Mesothelial cell of epicardium (in vitro differentiated cells): ENCODE results near the gene CASP9. TPM values are rescaled to one million over a fixed set of nuclear protein-coding genes. Genes with fewer than 3 reads are reported as not detected.
"Not testable (repeated sequence)": the region's sequence is repeated elsewhere in the genome, so short reads cannot be mapped to it uniquely, and the experiment has no call there.

Source experiments
- DNase-seq, 2 experiments: peaks; one replicate each; pipeline ENCODE4 v3.0.0; 2021; ENCODE audit warnings: low spot score in 2 of 2; ENCODE audit not compliant: unreplicated experiment in 2 of 2
- H3K27ac Mint-ChIP-seq: 2 replicates; pipeline ENCODE4 v1.8.0; 2021; ENCODE audit warnings: mixed read lengths
- H3K27me3 Mint-ChIP-seq: 2 replicates; pipeline ENCODE4 v1.8.0; 2021; ENCODE audit warnings: low read depth, mixed read lengths
- H3K36me3 Mint-ChIP-seq: 2 replicates; pipeline ENCODE4 v1.8.0; 2021; ENCODE audit warnings: mixed read lengths
- H3K4me1 Mint-ChIP-seq: 2 replicates; pipeline ENCODE4 v1.8.0; 2021; ENCODE audit warnings: mixed read lengths
- H3K4me3 Mint-ChIP-seq: 2 replicates; pipeline ENCODE4 v1.8.0; 2021; ENCODE audit warnings: mild to moderate bottlenecking, moderate library complexity, mixed read lengths
- H3K9me3 Mint-ChIP-seq: 2 replicates; pipeline ENCODE4 v1.8.0; 2021; ENCODE audit warnings: mixed read lengths
- total RNA-seq: library from RNA; stranded (reverse); gene quantifications from 3 replicates; pipeline ENCODE4 v1.2.1, GENCODE V29; 2021
- TF ChIP-seq, protein P1 (sequence below): fragments of 200-600 bp; sonication (generic); IDR thresholded peaks from one replicate; pipeline ENCODE4 v1.5.0; 2021; ENCODE audit warnings: antibody characterized with exemption; ENCODE audit not compliant: unreplicated experiment

The CASP9 gene
- total RNA-seq, 1 donor from 2014 or later: 23.0 TPM

DNA sequence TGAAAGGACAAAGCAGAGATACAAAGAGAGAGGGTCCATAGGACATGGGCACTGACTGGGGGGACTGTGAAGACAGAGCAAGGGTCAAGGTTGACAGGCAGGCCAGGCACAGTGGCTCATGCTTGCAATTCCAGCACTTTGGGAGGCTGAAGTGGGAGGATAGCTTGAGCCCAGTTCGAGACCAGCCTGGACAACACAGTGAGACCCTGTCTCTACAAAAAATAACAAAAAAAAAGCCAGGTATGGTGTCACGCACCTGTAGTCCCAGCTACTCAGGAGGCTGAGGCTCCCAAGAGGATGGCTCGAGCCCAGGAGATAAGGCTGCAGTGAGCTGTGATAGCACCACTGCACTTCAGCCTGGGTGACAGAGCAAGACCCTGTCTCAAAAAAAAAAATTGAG lies 4.4 kb downstream of the CASP9 start:
- no peak for DNase-seq
- Mint-ChIP-seq H3K27ac (no peak overlapping the region), H3K27me3 (no peaks in the 10 kb centered on the region), H3K36me3 (peaks cover 19% of the 10 kb centered on the region), H3K4me1 (peaks cover 14% of the 10 kb centered on the region), H3K4me3 (no peak overlapping the region), H3K9me3 (no peaks in the 10 kb centered on the region)
- TF ChIP-seq, protein P1, sequence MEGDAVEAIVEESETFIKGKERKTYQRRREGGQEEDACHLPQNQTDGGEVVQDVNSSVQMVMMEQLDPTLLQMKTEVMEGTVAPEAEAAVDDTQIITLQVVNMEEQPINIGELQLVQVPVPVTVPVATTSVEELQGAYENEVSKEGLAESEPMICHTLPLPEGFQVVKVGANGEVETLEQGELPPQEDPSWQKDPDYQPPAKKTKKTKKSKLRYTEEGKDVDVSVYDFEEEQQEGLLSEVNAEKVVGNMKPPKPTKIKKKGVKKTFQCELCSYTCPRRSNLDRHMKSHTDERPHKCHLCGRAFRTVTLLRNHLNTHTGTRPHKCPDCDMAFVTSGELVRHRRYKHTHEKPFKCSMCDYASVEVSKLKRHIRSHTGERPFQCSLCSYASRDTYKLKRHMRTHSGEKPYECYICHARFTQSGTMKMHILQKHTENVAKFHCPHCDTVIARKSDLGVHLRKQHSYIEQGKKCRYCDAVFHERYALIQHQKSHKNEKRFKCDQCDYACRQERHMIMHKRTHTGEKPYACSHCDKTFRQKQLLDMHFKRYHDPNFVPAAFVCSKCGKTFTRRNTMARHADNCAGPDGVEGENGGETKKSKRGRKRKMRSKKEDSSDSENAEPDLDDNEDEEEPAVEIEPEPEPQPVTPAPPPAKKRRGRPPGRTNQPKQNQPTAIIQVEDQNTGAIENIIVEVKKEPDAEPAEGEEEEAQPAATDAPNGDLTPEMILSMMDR: no peak

- no peaks in the 10 kb centered on the region for H3K4me1 Mint-ChIP-seq
- no peaks in the 10 kb centered on the region for H3K27me3 Mint-ChIP-seq
- no peak overlapping the region for H3K27ac Mint-ChIP-seq
- TF ChIP-seq, protein P1: no peak
- peaks cover 34% of the 10 kb centered on the region for H3K36me3 Mint-ChIP-seq
- DNase-seq: no peak
- no peaks in the 10 kb centered on the region for H3K9me3 Mint-ChIP-seq
- no peak overlapping the region for H3K4me3 Mint-ChIP-seq
Observed at GRCh38 chr1:15515022-15515663, 8.9 kb downstream of the CASP9 start.

DNA sequence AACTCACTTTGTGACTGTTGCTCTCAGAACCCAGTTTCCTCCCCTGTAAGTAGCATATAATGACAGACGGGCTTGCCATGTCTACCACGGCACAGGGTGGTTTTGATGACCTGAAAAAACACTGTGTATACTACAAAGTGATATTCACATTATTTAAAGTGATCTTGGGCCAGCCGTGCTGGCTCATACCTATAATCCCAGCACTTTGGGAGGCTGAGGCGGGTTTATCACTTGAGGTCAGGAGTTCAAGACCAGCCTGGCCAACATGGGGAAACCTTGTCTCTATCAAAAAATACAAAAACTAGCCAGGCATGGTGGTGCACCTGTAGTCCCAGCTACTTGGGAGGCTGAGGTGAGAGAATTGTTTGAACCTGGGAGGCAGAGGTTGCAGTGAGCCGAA lies 9.5 kb downstream of the CASP9 start:
- H3K36me3 Mint-ChIP-seq: peaks cover 34% of the 10 kb centered on the region
- H3K4me3 Mint-ChIP-seq, H3K27me3 Mint-ChIP-seq, H3K4me1 Mint-ChIP-seq, H3K9me3 Mint-ChIP-seq, H3K27ac Mint-ChIP-seq, DNase-seq: not testable (repeated sequence)

DNA sequence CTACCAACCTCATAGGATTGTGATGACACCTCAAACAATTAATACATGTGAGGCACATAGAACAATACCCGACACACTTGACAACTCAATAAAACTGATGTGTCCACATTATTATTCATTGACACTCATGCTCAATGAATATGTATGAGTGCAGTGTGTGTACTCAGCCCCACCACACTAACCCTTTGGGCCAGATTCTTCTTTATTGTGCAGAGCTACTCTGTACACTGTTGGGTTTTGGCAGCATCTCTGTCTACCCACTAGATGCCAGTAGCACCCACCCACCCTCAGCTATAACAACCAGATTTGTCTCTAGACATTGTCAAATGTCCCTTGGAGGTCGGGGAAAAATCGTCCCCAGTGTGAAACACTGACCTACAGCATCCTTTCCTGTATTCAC lies 10.1 kb downstream of the CASP9 start:
- no peak overlapping the region for H3K4me3 Mint-ChIP-seq

GRCh38 chr1:15513192-15513591 lies 10.8 kb downstream of the CASP9 start:
- Mint-ChIP-seq H3K4me3 (no peak overlapping the region), H3K4me1 (no peaks in the 10 kb centered on the region), H3K27ac (no peak overlapping the region), H3K9me3 (no peaks in the 10 kb centered on the region), H3K36me3 (peaks cover 38% of the 10 kb centered on the region), H3K27me3 (no peaks in the 10 kb centered on the region)
- TF ChIP-seq, protein P1: no peak
- no peak for DNase-seq

More for the DNA sequence above, 10.1 kb downstream of the CASP9 start:
- Mint-ChIP-seq H3K4me1 (no peaks in the 10 kb centered on the region), H3K9me3 (no peaks in the 10 kb centered on the region), H3K36me3 (peaks cover 37% of the 10 kb centered on the region), H3K27ac (no peak overlapping the region), H3K27me3 (no peaks in the 10 kb centered on the region)
- DNase-seq: no peak
- TF ChIP-seq, protein P1: no peak

DNA sequence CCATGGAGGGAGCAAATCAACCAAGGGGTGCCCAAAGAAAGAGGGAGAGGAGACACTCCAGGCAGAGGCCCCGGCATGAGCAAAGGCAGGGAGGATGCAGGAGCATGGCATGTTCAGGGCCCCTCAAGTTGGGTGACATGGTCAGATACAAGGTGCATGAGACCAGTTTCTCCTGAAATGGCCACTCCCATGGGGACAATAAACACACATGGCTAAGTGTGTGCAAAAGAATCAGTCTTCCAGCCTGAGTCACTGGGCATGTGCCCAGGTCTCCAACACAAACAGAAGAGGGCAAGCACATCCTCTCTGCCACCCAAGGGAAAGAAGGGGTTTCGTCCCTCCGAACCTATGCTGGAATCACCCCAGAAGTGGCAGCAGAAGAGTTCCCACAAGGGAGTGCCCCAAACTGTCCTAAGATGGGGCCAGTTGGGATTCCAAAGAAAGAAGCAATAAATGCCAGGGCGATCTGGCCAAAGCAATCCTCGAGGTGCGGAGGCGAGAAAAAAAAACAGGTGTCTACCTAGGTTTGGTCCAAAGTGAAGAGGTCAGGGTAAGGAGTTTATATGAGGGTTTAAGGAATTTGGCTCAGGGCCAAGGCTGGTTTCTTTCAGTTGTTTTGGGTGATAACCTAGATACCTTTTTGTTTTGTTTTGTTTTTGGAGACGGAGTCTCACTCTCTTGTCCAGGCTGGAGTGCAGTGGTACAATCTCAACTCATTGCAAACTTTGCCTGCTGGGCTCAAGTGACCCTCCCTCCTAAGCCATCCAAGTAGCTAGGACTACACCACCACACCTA lies 13.2 kb downstream of the CASP9 start:
- Mint-ChIP-seq H3K9me3 (no peaks in the 10 kb centered on the region), H3K27ac (no peak overlapping the region), H3K4me1 (no peaks in the 10 kb centered on the region), H3K36me3 (peaks cover 29% of the 10 kb centered on the region), H3K27me3 (no peaks in the 10 kb centered on the region), H3K4me3 (no peak overlapping the region)
- no peak for DNase-seq
- TF ChIP-seq, protein P1: no peak
